ENCODE data around the gene GPC3. TPM values are rescaled to one million over a fixed set of nuclear protein-coding genes. Genes with fewer than 3 reads are reported as not detected.

The GPC3 gene
- total RNA-seq, 4 donors from 2014 or later, result 3.3 to 172 (median 21.2) TPM

GRCh38 chrX:134002921-134003615 is 17.7 kb upstream of the GPC3 start:
- Histone ChIP-seq H3K27ac (peak overlapping the region; percentile 40 to 67), H3K36me3 (no peaks in the 10 kb centered on the region), H3K4me1 (no peaks in the 10 kb centered on the region), H3K4me3 (no peak overlapping the region), H3K27me3 (no peaks in the 10 kb centered on the region), H3K9me3 (no peaks in the 10 kb centered on the region)
- intact Hi-C loops (cut with DNase I; ENCODE audit: low total_unique reads), result no loop called here
- no peak for DNase-seq
- TF ChIP-seq CTCF (IDR thresholded peaks at IDR 0.05) (no peak), POLR2A (IDR thresholded peaks at IDR 0.05) (no peak)

GRCh38 chrX:134000260-134001245 is 15.2 kb upstream of the GPC3 start:
- no peaks in the 10 kb centered on the region for H3K36me3 ChIP-seq
- H3K27me3 ChIP-seq, result no peaks in the 10 kb centered on the region
- H3K4me1 ChIP-seq, result no peaks in the 10 kb centered on the region
- H3K4me3 ChIP-seq, result no peak overlapping the region
- H3K9me3 ChIP-seq, result no peaks in the 10 kb centered on the region
- H3K27ac ChIP-seq, result peak overlapping the region in 1 of 2 donors; percentile 68
- TF ChIP-seq CTCF (IDR thresholded peaks at IDR 0.05) (no peak), POLR2A (IDR thresholded peaks at IDR 0.05) (no peak)
- no peak for DNase-seq
- intact Hi-C loops (cut with DNase I; ENCODE audit: low total_unique reads), result no loop called here

- intact Hi-C loops (cut with DNase I; ENCODE audit: low total_unique reads), result no loop called here
- Histone ChIP-seq H3K27me3 (no peaks in the 10 kb centered on the region), H3K4me3 (no peak overlapping the region), H3K9me3 (no peaks in the 10 kb centered on the region), H3K27ac (peak overlapping the region; percentile 68 to 71), H3K36me3 (no peaks in the 10 kb centered on the region), H3K4me1 (no peaks in the 10 kb centered on the region)
- DNase-seq, result peak; percentile 53 to 59
- TF ChIP-seq CTCF (IDR thresholded peaks at IDR 0.05), result no peak
- no peak for TF ChIP-seq POLR2A (IDR thresholded peaks at IDR 0.05)
Observed at GRCh38 chrX:133999031-133999705, 13.8 kb upstream of the GPC3 start.

GRCh38 chrX:133995759-133996158 is 10.4 kb upstream of the GPC3 start:
- intact Hi-C loops (cut with DNase I; ENCODE audit: low total_unique reads), result no loop called here
- Histone ChIP-seq H3K36me3 (no peaks in the 10 kb centered on the region), H3K9me3 (no peaks in the 10 kb centered on the region), H3K27me3 (peaks cover 0 to 3% of the 10 kb centered on the region in 2 donors), H3K27ac (no peak overlapping the region), H3K4me1 (no peaks in the 10 kb centered on the region), H3K4me3 (no peak overlapping the region)
- TF ChIP-seq CTCF (IDR thresholded peaks at IDR 0.05) (no peak), POLR2A (IDR thresholded peaks at IDR 0.05) (no peak)
- DNase-seq, result no peak
